Activated CD4-positive, CD25-positive, alpha-beta regulatory T cell treated with anti-CD3 and anti-CD28 coated beads, Interleukin-2, amount 50 U/mL, for 16 hours (primary cell): Measurements from ENCODE around the gene SACM1L.

Source experiments
- DNase-seq: peaks from one replicate; pipeline ENCODE4 v3.0.0-alpha.2; 2020; ENCODE audit warnings: low read depth, low spot score

The SACM1L gene, protein sequence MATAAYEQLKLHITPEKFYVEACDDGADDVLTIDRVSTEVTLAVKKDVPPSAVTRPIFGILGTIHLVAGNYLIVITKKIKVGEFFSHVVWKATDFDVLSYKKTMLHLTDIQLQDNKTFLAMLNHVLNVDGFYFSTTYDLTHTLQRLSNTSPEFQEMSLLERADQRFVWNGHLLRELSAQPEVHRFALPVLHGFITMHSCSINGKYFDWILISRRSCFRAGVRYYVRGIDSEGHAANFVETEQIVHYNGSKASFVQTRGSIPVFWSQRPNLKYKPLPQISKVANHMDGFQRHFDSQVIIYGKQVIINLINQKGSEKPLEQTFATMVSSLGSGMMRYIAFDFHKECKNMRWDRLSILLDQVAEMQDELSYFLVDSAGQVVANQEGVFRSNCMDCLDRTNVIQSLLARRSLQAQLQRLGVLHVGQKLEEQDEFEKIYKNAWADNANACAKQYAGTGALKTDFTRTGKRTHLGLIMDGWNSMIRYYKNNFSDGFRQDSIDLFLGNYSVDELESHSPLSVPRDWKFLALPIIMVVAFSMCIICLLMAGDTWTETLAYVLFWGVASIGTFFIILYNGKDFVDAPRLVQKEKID

DNA sequence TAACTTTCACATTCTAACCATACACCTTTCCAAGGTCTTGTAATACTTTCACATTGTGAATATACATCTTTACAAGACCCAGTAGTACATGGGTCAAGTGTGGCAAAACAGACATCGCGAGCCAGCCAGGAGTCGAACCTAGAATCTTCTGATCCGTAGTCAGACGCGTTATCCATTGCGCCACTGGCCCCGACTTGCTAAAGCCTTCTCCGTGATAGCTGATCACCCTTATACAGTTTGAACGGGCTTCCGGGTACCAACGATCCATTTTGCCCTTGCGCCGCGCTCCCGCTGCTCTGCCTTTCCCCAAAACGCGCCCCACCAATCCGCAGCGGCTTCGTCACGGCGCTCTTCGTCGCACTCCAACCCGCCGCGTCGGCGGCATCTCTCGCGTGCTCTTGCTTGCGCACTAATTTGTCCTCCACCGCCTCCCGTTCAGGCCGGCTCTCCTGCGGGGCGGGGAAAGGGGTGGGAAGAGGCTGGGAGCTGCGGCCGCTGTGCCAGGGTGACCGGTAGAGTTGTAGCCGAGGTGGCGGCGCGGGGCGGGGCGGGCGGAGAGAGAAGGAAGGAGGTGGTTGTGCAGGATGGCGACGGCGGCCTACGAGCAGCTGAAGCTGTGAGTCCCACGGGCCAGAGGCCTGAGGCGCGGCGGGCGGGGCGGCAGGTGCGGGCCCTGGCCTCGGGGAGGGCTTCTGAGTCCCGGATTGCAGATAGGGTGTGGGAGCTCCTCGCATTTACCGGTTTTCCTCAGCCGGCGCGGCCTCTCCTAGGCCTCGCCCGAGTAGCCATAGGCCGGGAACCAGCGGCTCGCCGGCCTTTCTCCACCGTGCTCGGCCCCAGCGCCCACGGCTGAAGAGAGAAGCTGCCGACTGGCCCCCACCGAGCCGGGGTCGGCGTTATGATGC lies at the start of gene SACM1L:
SACM1L (plus strand) TSS at position 515 of the 905 bp plus-strand sequence; CDS start at position 585, 70 bp downstream.
- peak; percentile 90 for DNase-seq

- no peak for DNase-seq
Measured at GRCh38 chr3:45640091-45640507, 49.1 kb upstream of the SACM1L start.

GRCh38 chr3:45640724-45641361 lies 48.4 kb upstream of the SACM1L start:
- no peak for DNase-seq

DNA sequence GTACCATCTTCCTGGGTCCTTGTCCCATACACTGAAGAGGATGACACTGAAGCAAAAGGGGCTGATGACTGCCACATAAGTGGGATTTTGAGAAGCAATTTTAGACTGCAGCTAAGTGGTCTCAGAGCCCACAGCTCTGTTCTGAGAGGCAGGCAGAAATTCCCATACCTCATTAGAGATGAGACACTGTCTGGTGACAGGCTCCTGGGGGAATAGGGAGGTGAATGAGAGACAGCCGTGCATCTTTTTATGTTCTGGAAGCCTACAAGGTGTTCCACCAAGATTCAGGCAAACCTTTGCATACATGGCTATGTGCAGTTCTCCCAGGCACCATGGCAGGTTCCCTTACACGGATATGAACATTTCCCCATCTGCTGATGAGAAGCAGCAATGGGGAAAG lies 47.4 kb upstream of the SACM1L start:
- no peak for DNase-seq

- no peak for DNase-seq
Measured at GRCh38 chr3:45642731-45643152, 46.5 kb upstream of the SACM1L start.

- no peak for DNase-seq
Measured at GRCh38 chr3:45644063-45644790, 45.0 kb upstream of the SACM1L start.

DNA sequence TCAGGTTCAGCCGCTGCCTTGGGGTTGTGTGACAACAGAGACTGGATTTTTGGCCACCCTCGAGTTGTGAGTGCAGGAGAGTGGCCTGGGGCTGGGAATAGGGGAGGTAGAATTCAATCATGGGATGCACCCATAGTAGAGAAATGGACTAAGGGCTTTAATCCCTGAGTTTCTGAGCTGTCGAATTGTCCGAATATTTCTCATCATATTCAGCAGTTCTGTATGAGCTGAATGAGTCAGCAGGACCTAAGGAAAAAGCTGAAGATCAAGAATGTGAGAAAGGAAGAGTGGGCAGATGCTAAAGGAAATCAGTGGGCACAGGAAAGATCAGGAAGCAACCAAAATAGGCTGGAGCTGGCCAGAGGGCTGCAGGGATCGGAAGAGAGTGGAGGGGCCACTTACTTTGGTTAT lies 44.4 kb upstream of the SACM1L start:
- DNase-seq, result no peak

- DNase-seq, result no peak
Measured at GRCh38 chr3:45646051-45646585, 43.1 kb upstream of the SACM1L start.

- no peak for DNase-seq
Measured at GRCh38 chr3:45647148-45647619, 42.0 kb upstream of the SACM1L start.

- DNase-seq, result no peak
Measured at GRCh38 chr3:45653205-45653604, 36.0 kb upstream of the SACM1L start.

DNA sequence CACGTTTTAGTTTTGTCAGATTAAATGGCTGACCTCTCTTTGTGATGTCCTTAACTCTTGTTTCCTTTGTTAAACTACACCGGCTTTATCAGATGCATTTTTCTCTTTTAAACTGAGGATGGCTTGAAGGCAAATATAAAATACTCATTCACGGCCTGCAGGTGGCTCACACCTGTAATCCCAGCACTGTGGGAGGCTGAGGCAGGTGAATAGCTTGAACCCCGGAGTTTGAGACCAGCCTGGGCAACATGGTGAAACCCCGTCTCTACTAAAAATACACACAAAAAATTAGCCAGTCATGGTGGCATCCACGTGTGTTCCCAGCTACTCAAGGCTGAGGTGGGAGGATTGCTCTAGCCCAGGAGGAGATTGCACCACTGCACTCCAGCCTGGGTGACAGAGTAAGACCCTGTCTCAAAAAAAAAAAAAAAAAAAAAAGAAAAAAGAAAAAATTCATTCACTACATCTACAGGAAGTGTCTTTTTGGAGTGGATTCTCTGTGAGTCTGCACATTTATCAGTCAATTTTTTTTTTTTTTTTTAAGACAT lies 34.7 kb upstream of the SACM1L start:
- no peak for DNase-seq

- DNase-seq, result no peak
Measured at GRCh38 chr3:45655906-45656305, 33.3 kb upstream of the SACM1L start.

DNA sequence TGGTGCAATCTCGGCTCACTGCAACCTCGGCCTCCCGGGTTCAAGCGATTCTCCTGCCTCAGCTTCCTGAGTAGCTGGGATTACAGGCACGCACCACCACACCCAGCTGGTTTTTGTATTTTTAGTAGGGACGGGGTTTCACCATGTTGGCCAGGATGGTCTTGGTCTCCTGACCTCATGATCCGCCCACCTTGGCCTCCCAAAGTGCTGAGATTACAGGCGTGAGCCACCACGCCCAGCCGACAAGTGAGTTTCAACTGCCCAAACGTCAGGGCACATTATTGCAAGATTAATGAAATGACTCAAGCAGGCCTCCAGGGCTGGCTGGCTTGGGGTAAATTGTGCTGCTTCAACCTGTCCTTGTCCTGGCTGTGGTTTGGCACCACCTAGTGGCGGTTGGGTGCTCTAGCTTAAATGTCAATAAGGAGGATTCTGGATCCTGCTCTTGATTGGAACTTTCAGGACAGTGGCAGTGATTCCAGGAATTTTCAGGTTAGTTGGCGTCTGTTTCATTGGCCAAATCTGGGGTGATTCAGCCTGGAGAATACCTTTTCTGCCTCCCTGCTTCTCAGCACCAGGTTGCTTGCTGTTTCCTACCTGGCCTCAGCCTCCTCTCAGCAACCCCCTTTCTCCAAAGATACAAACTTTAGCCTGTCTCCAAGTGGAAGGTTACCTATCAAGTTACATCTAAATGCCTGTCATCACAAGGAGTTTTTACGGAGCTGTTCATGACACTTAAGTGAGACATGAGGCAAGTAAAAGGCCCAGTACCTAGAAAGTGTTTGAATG lies 32.4 kb upstream of the SACM1L start:
- DNase-seq, result peak; percentile 77

GRCh38 chr3:45657853-45658252 lies 31.3 kb upstream of the SACM1L start:
- DNase-seq, result no peak

GRCh38 chr3:45659661-45660566 lies 29.3 kb upstream of the SACM1L start:
- no peak for DNase-seq

- DNase-seq, result no peak
Measured at GRCh38 chr3:45660567-45660901, 28.7 kb upstream of the SACM1L start.

DNA sequence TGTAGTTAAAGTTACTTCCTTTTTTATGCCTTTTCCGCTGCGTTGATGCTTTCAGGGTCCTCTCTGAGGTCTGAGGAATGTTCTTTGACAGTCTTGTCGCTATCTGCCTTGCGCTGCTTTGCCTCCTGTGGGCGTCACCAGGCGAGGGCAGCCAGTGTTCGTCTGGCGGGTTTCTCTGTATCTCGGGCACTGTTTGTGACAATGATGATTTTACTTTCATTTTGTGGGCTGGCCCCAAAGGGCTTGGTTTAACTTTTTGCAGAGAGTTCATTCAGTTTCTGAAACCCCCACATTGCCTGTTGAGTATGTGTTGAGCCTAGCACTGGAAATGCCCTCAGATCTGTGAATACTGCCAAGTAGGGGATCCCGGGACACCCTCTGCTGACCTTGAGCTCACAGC lies 24.6 kb upstream of the SACM1L start:
- DNase-seq, result peak; percentile 59

DNA sequence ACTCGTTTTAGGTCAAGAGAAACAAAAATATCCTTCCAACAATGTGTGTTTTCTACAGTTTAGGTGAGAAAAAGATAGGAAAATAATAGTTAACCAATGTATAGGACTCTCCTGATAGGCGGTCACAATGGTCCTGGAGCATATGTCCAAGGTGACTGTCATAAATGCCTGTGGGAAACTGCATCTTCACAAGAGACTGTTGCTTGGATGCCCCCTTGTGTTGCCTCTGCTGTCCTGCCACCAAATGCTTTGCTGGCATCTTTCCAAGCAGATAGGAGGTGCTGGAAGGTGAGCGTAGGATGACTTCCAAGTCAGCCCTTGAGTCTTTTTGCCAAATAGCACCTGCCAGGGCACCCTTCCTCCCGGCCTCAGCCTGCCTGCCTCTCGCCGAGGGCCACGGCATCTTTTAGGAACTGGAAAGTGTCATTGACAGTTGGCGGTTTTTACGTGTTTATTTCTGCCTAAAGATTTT lies 24.1 kb upstream of the SACM1L start:
- DNase-seq, result no peak
